ENCODE measurements around the gene P4HB.

P4HB gene

GRCh38 chr17:81899514-81900166, 39.3 kb upstream of the P4HB start:
- in situ Hi-C loops (cut with HindIII; ENCODE audit: low pct_ligation_motif_present, low pct_unique_long_range_greater_than_20kb, low sequenced_read_pairs) = no loop called here

GRCh38 chr17:81898885-81899284, 38.5 kb upstream of the P4HB start:
- DNase-seq = no peak
- in situ Hi-C loops (cut with HindIII; ENCODE audit: low pct_ligation_motif_present, low pct_unique_long_range_greater_than_20kb, low sequenced_read_pairs) = no loop called here

More at GRCh38 chr17:81899514-81900166, 39.3 kb upstream of the P4HB start:
- no peak for DNase-seq

GRCh38 chr17:81898029-81898866, 37.9 kb upstream of the P4HB start:
- in situ Hi-C loops (cut with HindIII; ENCODE audit: low pct_ligation_motif_present, low pct_unique_long_range_greater_than_20kb, low sequenced_read_pairs) = no loop called here

GRCh38 chr17:81895400-81895799, 35.1 kb upstream of the P4HB start:
- DNase-seq = no peak
- in situ Hi-C loops (cut with HindIII; ENCODE audit: low pct_ligation_motif_present, low pct_unique_long_range_greater_than_20kb, low sequenced_read_pairs) = no loop called here

More at GRCh38 chr17:81898029-81898866, 37.9 kb upstream of the P4HB start:
- peak; percentile 79 for DNase-seq

- in situ Hi-C loops (cut with HindIII; ENCODE audit: low pct_ligation_motif_present, low pct_unique_long_range_greater_than_20kb, low sequenced_read_pairs) = no loop called here
- no peak for DNase-seq
Measured at GRCh38 chr17:81891303-81891552, 30.9 kb upstream of the P4HB start.

GRCh38 chr17:81890447-81891302, 30.3 kb upstream of the P4HB start:
- DNase-seq = no peak
- in situ Hi-C loops (cut with HindIII; ENCODE audit: low pct_ligation_motif_present, low pct_unique_long_range_greater_than_20kb, low sequenced_read_pairs) = no loop called here

GRCh38 chr17:81889602-81890001, 29.3 kb upstream of the P4HB start:
- DNase-seq = no peak
- in situ Hi-C loops (cut with HindIII; ENCODE audit: low pct_ligation_motif_present, low pct_unique_long_range_greater_than_20kb, low sequenced_read_pairs) = no loop called here

- in situ Hi-C loops (cut with HindIII; ENCODE audit: low pct_ligation_motif_present, low pct_unique_long_range_greater_than_20kb, low sequenced_read_pairs) = no loop called here
Measured at GRCh38 chr17:81888988-81889595, 28.8 kb upstream of the P4HB start.

GRCh38 chr17:81888105-81888987, 28.0 kb upstream of the P4HB start:
- DNase-seq = no peak
- in situ Hi-C loops (cut with HindIII; ENCODE audit: low pct_ligation_motif_present, low pct_unique_long_range_greater_than_20kb, low sequenced_read_pairs) = no loop called here

More at GRCh38 chr17:81888988-81889595, 28.8 kb upstream of the P4HB start:
- DNase-seq = no peak

GRCh38 chr17:81885869-81886548, 25.7 kb upstream of the P4HB start:
- in situ Hi-C loops (cut with HindIII; ENCODE audit: low pct_ligation_motif_present, low pct_unique_long_range_greater_than_20kb, low sequenced_read_pairs) = no loop called here
- peak; percentile 93 for DNase-seq

- in situ Hi-C loops (cut with HindIII; ENCODE audit: low pct_ligation_motif_present, low pct_unique_long_range_greater_than_20kb, low sequenced_read_pairs) = no loop called here
- DNase-seq = no peak
Measured at GRCh38 chr17:81885454-81885853, 25.1 kb upstream of the P4HB start.

- in situ Hi-C loops (cut with HindIII; ENCODE audit: low pct_ligation_motif_present, low pct_unique_long_range_greater_than_20kb, low sequenced_read_pairs) = no loop called here
Measured at GRCh38 chr17:81884968-81885367, 24.6 kb upstream of the P4HB start.

GRCh38 chr17:81884520-81884919, 24.2 kb upstream of the P4HB start:
- no peak for DNase-seq
- in situ Hi-C loops (cut with HindIII; ENCODE audit: low pct_ligation_motif_present, low pct_unique_long_range_greater_than_20kb, low sequenced_read_pairs) = no loop called here

More at GRCh38 chr17:81884968-81885367, 24.6 kb upstream of the P4HB start:
- no peak for DNase-seq

GRCh38 chr17:81879121-81879520, 18.8 kb upstream of the P4HB start:
- in situ Hi-C loops (cut with HindIII; ENCODE audit: low pct_ligation_motif_present, low pct_unique_long_range_greater_than_20kb, low sequenced_read_pairs) = no loop called here
- no peak for DNase-seq

GRCh38 chr17:81878294-81878693, 18.0 kb upstream of the P4HB start:
- in situ Hi-C loops (cut with HindIII; ENCODE audit: low pct_ligation_motif_present, low pct_unique_long_range_greater_than_20kb, low sequenced_read_pairs) = no loop called here
- no peak for DNase-seq

- no peak for DNase-seq
- in situ Hi-C loops (cut with HindIII; ENCODE audit: low pct_ligation_motif_present, low pct_unique_long_range_greater_than_20kb, low sequenced_read_pairs) = no loop called here
Measured at GRCh38 chr17:81877569-81877968, 17.2 kb upstream of the P4HB start.

- in situ Hi-C loops (cut with HindIII; ENCODE audit: low pct_ligation_motif_present, low pct_unique_long_range_greater_than_20kb, low sequenced_read_pairs) = no loop called here
- peak; percentile 90 for DNase-seq
Measured at GRCh38 chr17:81871387-81872230, 11.3 kb upstream of the P4HB start.

Measured in ACHN (cell line).